Mucosa of descending colon (tissue), 3 donors: ENCODE measurements around the gene GZMM. TPM values are rescaled to one million over a fixed set of nuclear protein-coding genes. Genes with fewer than 3 reads are reported as not detected.
A peak's percentile ranks its signal among the peaks of the same experiment; 100 is the strongest.

Source experiments
- ATAC-seq: fragments of 200-7000 bp; cut with Tn5 transposase; one replicate; pipeline ENCODE4 v1.9.1; 2020; ENCODE audit warnings: mild to moderate bottlenecking, moderate library complexity
- DNase-seq, 3 donors: peaks; one replicate each; pipeline ENCODE4 v3.0.0-alpha.2; 2020
- H3K36me3 ChIP-seq: fragments of 200-600 bp; one replicate; pipeline ENCODE4 v1.8.0; 2021; ENCODE audit warnings: low read depth, mild to moderate bottlenecking
- H3K4me1 ChIP-seq: fragments of 200-600 bp; one replicate; pipeline ENCODE4 v1.8.0; 2021; ENCODE audit warnings: low read depth, mild to moderate bottlenecking
- H3K4me3 ChIP-seq: fragments of 200-600 bp; one replicate; pipeline ENCODE4 v1.8.0; 2021; ENCODE audit warnings: mild to moderate bottlenecking
- H3K9me3 ChIP-seq: fragments of 200-600 bp; one replicate; pipeline ENCODE4 v1.8.0; 2021; ENCODE audit warnings: mild to moderate bottlenecking
- CTCF ChIP-seq: fragments of 200-600 bp; IDR thresholded peaks from one replicate; pipeline ENCODE4 v1.8.0; 2022; ENCODE audit warnings: antibody characterized with exemption, mild to moderate bottlenecking
- intact Hi-C, 2 donors: fragments of 100-400 bp; cut with DNase I in 1 of 2; cut with micrococcal nuclease in 1 of 2; formaldehyde crosslinking; loops; one replicate each; pipeline versions ENCODE4 v1.11.0 to v1.11.1; 2022; cut with DNase I, micrococcal nuclease
- total RNA-seq, 3 donors: library from RNA; stranded (reverse); fragmentation: NEBNext Ultra II Directional in 2 of 3; extraction: Animal tissue kit (Norgen Biotek cat#: 25700) in 2 of 3; gene quantifications; one replicate each; pipeline versions ENCODE4 v1.2.1 to v1.2.4, GENCODE V29; 2021 to 2023
- donor health status: DM: no; HTN: no; CAD: no; lungs with moderate emphysema.
- donor health status: DM: no; HTN: no; CAD: no.
- donor health status: DM: no; HTN: yes; CAD: no.

Gene GZMM
- total RNA-seq, 3 donors from 2014 or later, result 0.76 to 1.4 (median 1.4) TPM

- DNase-seq, result peak; percentile 98 to 99 (median 99)
- intact Hi-C loops, result no loop called here
- H3K4me1 ChIP-seq, result peaks cover 31% of the 10 kb centered on the region
Observed at GRCh38 chr19:572140-572742, 28.4 kb downstream of the GZMM start, which contains the start of gene BSG. Gene BSG, plus strand, starts transcription at chr19:572596. Its CDS starts 39 bp downstream, at chr19:572635.

GRCh38 chr19:572743-573518 is 29.1 kb downstream of the GZMM start:
- ATAC-seq, result peak; percentile 18
- intact Hi-C loops, result no loop called here
- no peak for TF ChIP-seq CTCF
- H3K4me3 ChIP-seq, result peak overlapping the region; percentile 97
- H3K36me3 ChIP-seq, result no peaks in the 10 kb centered on the region
- H3K4me1 ChIP-seq, result peaks cover 31% of the 10 kb centered on the region
- H3K9me3 ChIP-seq, result no peaks in the 10 kb centered on the region
- DNase-seq, result peak; percentile 70 to 82 (median 75)

More at GRCh38 chr19:572140-572742, 28.4 kb downstream of the GZMM start, which contains the start of gene BSG:
- H3K9me3 ChIP-seq, result no peaks in the 10 kb centered on the region
- peak; percentile 92 for ATAC-seq
- TF ChIP-seq CTCF, result no peak
- no peaks in the 10 kb centered on the region for H3K36me3 ChIP-seq
- peak within 1 kb of the TSS; percentile 97 for H3K4me3 ChIP-seq

- intact Hi-C loops, result no loop called here
- Histone ChIP-seq H3K36me3 (no peaks in the 10 kb centered on the region), H3K4me3 (peak overlapping the region; percentile 97), H3K9me3 (no peaks in the 10 kb centered on the region), H3K4me1 (peaks cover 31% of the 10 kb centered on the region)
- no peak for TF ChIP-seq CTCF
- ATAC-seq, result no peak
- no peak for DNase-seq
Observed at GRCh38 chr19:573519-573825, 29.6 kb downstream of the GZMM start.

- H3K9me3 ChIP-seq, result no peaks in the 10 kb centered on the region
- H3K4me3 ChIP-seq, result no peak overlapping the region
- DNase-seq (peak; percentile 40 to 56 (median 48)), ATAC-seq (peak; percentile 3)
- H3K4me1 ChIP-seq, result peaks cover 31% of the 10 kb centered on the region
- no peak for TF ChIP-seq CTCF
- no peaks in the 10 kb centered on the region for H3K36me3 ChIP-seq
- intact Hi-C loops, result no loop called here
Observed at GRCh38 chr19:574658-575526, 31.0 kb downstream of the GZMM start.
